Ovary (tissue), 9 donors: ENCODE results near the gene ITGAL. TPM values are rescaled to one million over a fixed set of nuclear protein-coding genes. Genes with fewer than 3 reads are reported as not detected.
"Not testable (repeated sequence)": the region's sequence is repeated elsewhere in the genome, so short reads cannot be mapped to it uniquely, and the experiment has no call there.

ENCODE experiments used
- DNase-seq, 5 donors: peaks; one replicate each; pipeline ENCODE4 v3.0.0-alpha.2; 2019 to 2020
- H3K27ac ChIP-seq, 2 donors: fragments of 200-600 bp; one replicate each; pipeline versions ENCODE4 v1.5.1 to v1.8.0; 2019 to 2022
- H3K27me3 ChIP-seq: fragments of 200-600 bp; one replicate; pipeline ENCODE4 v1.8.0; 2022
- H3K36me3 ChIP-seq: fragments of 200-600 bp; sonication (generic); one replicate; pipeline ENCODE4 v1.5.1; 2019
- H3K4me1 ChIP-seq: one replicate; pipeline ENCODE4 v1.8.1; 2013; ENCODE audit warnings: mild to moderate bottlenecking, moderate library complexity; ENCODE audit not compliant: insufficient read depth
- H3K4me3 ChIP-seq: fragments of 200-600 bp; sonication (generic); one replicate; pipeline ENCODE4 v1.5.1; 2017
- H3K9me3 ChIP-seq, 2 donors: fragments of 200-600 bp in 1 of 2; sonication (generic) in 1 of 2; one replicate each; pipeline versions ENCODE4 v1.5.1 to v1.8.1; 2013 to 2019; ENCODE audit warnings: mild to moderate bottlenecking in 1 of 2, moderate library complexity in 1 of 2
- CTCF ChIP-seq, 3 donors: fragments of 450-650 bp in 2 of 3; fragments of 200-600 bp in 1 of 3; IDR thresholded peaks; one replicate each; pipeline versions ENCODE4 v1.5.1 to v1.8.0; 2016 to 2022; ENCODE audit warnings: antibody characterized with exemption in 3 of 3, mild to moderate bottlenecking in 1 of 3
- EP300 ChIP-seq: sonication (generic); formaldehyde crosslinking; IDR thresholded peaks from one replicate; pipeline ENCODE4 v1.6.1; 2017; ENCODE audit warnings: antibody characterized with exemption
- POLR2A ChIP-seq: fragments of 450-650 bp; IDR thresholded peaks from one replicate; pipeline ENCODE4 v1.6.1; 2017; ENCODE audit warnings: antibody characterized with exemption, mild to moderate bottlenecking, moderate library complexity
- WGBS, 3 donors: extraction: QIAGEN DNeasy Blood & Tissue Kit in 1 of 3; methylation state at CpG; one replicate each; pipeline versions ENCODE4 v1.1.5 to v1.1.7; 2013 to 2017; 5-methylcytosine and 5-hydroxymethylcytosine counted together
- intact Hi-C, 4 donors: fragments of 100-400 bp; cut with DNase I; formaldehyde crosslinking; loops; one replicate each; pipeline versions ENCODE4 v1.11.0 to v1.15.1; 2022 to 2023
- polyA plus RNA-seq, 2 donors: library from polyadenylated mRNA; stranded (reverse); fragments of 200-250 nt in 1 of 2; fragments of 350-450 nt in 1 of 2; fragmentation: Illumina TruSeq in 1 of 2; extraction: RNeasy Lipid Tissue Mini Kit (QIAGEN cat#74804) in 1 of 2; gene quantifications; one replicate each; pipeline ENCODE4 v1.2.3, GENCODE V29; 2013 to 2014
- total RNA-seq, 7 donors: library from RNA; depleted of rRNA in 2 of 7; stranded (reverse); fragments of >200 nt in 2 of 7; fragmentation: NEBNext Ultra II Directional in 3 of 7; extraction: Animal tissue kit (Norgen Biotek cat#: 25700) in 3 of 7; gene quantifications; one replicate each; pipeline versions ENCODE4 v1.1.0 to v1.2.4, GENCODE V29; 2016 to 2023
- donor health status: DM: no; HTN: no; CAD: no; lungs with moderate emphysema.
- donor health status: DM: no; HTN: no; CAD: no.
- donor health status: Bipolar disorder and iron deficiency.
- donor health status: DM: yes; HTN: yes; CAD: no.
- donor health status: DM: no; HTN: no; CAD: no.
- donor health status: DM: yes; HTN: yes; CAD: no.

ITGAL gene
- total and polyA plus RNA-seq, 9 donors: 0.90 to 13.1 (median 2.0) TPM

DNA sequence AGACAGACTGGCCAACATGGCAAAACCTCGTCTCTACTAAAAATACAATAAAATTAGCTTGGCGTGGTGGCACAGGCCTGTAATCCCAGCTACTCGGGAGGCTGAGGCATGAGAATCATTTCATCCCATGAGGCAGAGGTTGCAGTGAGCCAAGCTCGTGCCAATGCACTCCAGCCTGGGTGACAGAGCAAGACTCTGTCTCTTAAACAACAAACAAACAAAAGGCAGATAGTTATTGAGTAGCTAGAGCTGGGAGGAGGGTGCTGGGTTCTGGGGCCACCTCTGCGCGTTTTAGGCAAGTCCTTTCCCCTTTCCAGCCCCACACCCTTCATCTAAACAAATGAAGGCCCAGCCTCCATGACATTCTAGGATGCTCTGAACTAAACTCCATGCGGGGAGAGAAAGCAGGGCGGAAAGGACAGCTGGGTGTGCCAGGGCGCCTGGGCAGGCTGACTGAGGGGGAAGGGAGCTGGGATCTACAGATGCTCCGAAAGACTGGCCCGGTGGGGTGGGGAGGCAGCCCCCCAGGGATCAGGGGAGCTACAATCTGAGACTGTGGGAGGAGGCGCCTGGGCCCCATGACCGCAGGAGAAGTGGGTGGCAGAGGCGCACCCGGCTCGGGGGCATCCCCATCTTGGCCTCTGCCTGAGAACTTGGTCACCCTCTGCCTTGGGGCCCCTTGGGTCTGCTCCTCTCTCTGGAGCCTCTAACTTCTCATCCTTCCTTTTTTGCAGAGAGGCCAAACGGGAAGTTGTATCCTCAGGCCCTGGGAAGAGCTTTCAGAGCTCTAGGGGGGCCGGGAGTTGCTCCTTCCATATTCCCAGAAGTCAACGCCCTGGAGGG, 910 bp downstream of the ITGAL start:
- DNase-seq: no peak
- H3K9me3 ChIP-seq: no peaks in the 10 kb centered on the region
- H3K27me3 ChIP-seq: no peaks in the 10 kb centered on the region
- no peak overlapping the region for H3K27ac ChIP-seq
- no peaks in the 10 kb centered on the region for H3K36me3 ChIP-seq
- 65 to 66% (median 65%) methylated on average over 19 of the region's 19 CpGs for WGBS, 3 donors
- no peak overlapping the region for H3K4me3 ChIP-seq
- no peak for TF ChIP-seq EP300
- TF ChIP-seq CTCF (IDR thresholded peaks at IDR 0.05): no peak
- TF ChIP-seq POLR2A: no peak
- intact Hi-C loops: no loop called here
- no peaks in the 10 kb centered on the region for H3K4me1 ChIP-seq

DNA sequence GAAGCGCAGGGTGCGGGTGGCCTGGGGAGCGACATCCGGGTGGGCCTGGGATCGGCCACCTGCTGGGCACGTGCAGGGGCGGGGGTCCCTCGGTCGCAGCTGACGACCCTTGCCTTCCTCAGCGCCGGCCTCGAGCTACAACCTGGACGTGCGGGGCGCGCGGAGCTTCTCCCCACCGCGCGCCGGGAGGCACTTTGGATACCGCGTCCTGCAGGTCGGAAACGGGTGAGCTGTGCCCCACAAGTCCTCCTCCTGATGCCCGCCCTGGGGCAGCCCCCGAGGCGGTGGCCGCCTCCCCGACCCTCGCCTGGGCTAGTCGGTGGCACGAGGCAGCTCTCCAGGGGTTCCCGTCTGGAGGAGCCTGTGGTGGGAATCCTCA, 1.5 kb downstream of the ITGAL start:
- Histone ChIP-seq H3K4me3 (no peak overlapping the region), H3K36me3 (no peaks in the 10 kb centered on the region), H3K9me3 (no peaks in the 10 kb centered on the region), H3K4me1 (no peaks in the 10 kb centered on the region), H3K27ac (no peak overlapping the region), H3K27me3 (no peaks in the 10 kb centered on the region)
- DNase-seq: no peak
- WGBS, 3 donors: 11 to 19% (median 19%) methylated on average over 23 to 35 of the region's 35 CpGs
- intact Hi-C loops: no loop called here
- no peak for TF ChIP-seq POLR2A
- TF ChIP-seq CTCF (IDR thresholded peaks at IDR 0.05): no peak
- no peak for TF ChIP-seq EP300

- 70 to 76% (median 73%) methylated on average over 7 of the region's 7 CpGs for whole genome bisulfite sequencing, 3 donors
- no peak for DNase-seq
- H3K27ac ChIP-seq: no peak overlapping the region
- no peak overlapping the region for H3K4me3 ChIP-seq
- intact Hi-C loops: no loop called here
- H3K4me1 ChIP-seq: no peaks in the 10 kb centered on the region
- no peaks in the 10 kb centered on the region for H3K9me3 ChIP-seq
- TF ChIP-seq EP300: no peak
- H3K27me3 ChIP-seq: no peaks in the 10 kb centered on the region
- no peaks in the 10 kb centered on the region for H3K36me3 ChIP-seq
Measured at GRCh38 chr16:30474684-30475083, 2.1 kb downstream of the ITGAL start.

GRCh38 chr16:30476991-30477390, 4.4 kb downstream of the ITGAL start:
- Histone ChIP-seq H3K4me3 (no peak overlapping the region), H3K9me3 (no peaks in the 10 kb centered on the region), H3K27ac (no peak overlapping the region), H3K4me1 (no peaks in the 10 kb centered on the region), H3K27me3 (no peaks in the 10 kb centered on the region), H3K36me3 (no peaks in the 10 kb centered on the region)
- intact Hi-C loops: no loop called here
- 50 to 60% (median 52%) methylated on average over 3 of the region's 3 CpGs for WGBS, 3 donors
- no peak for DNase-seq
- TF ChIP-seq POLR2A (no peak), EP300 (no peak)

DNA sequence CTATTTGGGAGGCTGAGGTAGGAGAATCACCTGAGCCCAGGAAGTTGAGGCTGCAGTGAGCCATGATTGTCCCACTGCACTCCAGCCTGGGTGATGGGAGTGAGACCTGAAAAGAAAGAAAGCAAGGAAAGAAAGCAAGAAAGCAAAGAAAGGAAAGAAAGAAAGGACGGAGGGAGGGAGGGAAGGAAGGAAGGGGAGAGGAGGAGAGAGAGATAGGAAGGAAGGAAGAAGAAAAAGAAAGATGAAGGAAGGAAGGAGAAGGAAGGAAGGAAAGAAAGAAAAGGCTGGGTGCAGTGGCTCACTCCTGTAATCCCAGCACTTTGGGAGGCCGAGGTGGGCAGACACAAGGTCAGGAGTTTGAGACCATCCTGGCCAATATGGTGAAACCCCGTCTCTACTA, 5.2 kb downstream of the ITGAL start:
- H3K4me3 ChIP-seq, H3K9me3 ChIP-seq, H3K27me3 ChIP-seq, intact Hi-C loops, H3K4me1 ChIP-seq, H3K36me3 ChIP-seq, DNase-seq, H3K27ac ChIP-seq: not testable (repeated sequence)
- WGBS, 3 donors: 75 to 81% (median 79%) methylated on average over 3 of the region's 3 CpGs

DNA sequence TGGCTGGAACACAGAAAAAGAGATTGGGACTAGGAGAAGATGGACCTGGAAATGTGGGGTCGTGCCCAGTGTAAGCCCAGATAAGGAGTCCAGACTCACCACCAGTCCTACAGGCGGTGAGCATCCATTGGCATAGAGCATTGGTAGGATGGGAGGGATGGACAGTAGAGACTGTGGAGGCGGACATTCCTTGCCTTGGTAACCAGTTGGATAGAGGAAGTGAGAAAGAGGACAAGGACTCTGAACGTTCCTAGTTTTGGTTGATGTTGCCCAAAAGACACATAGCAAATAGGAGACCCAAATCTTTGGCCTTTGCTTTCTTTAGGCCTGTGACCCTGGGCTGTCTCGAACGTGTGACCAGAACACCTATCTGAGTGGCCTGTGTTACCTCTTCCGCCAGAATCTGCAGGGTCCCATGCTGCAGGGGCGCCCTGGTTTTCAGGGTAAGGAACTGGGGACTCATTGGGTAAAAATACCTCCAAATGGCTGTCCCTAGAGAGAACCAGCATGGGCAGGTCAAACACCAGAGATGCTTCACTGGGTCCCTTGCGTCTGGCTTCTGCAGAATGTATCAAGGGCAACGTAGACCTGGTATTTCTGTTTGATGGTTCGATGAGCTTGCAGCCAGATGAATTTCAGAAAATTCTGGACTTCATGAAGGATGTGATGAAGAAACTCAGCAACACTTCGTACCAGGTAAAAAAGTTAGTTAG, 6.4 kb downstream of the ITGAL start:
- Histone ChIP-seq H3K27me3 (no peaks in the 10 kb centered on the region), H3K4me1 (no peaks in the 10 kb centered on the region), H3K9me3 (no peaks in the 10 kb centered on the region), H3K27ac (no peak overlapping the region), H3K36me3 (no peaks in the 10 kb centered on the region), H3K4me3 (no peak overlapping the region)
- intact Hi-C loops: no loop called here
- WGBS, 3 donors: 86 to 88% (median 87%) methylated on average over 12 of the region's 12 CpGs
- DNase-seq: no peak
- TF ChIP-seq EP300: no peak
- TF ChIP-seq CTCF (IDR thresholded peaks at IDR 0.05): no peak
- TF ChIP-seq POLR2A: no peak
